WTC11 (cell line): ENCODE results near the gene P4HTM. TPM values are rescaled to one million over a fixed set of nuclear protein-coding genes. Genes with fewer than 3 reads are reported as not detected.
A peak's percentile ranks its signal among the peaks of the same experiment; 100 is the strongest.

Experiments
- ATF1 ChIP-seq: sonication (generic); formaldehyde crosslinking; IDR thresholded peaks from 2 replicates; pipeline ENCODE4 v1.8.1; 2023; ENCODE audit warnings: mild to moderate bottlenecking, moderate library complexity, missing genetic modification reagents
- CBFB ChIP-seq: sonication (generic); formaldehyde crosslinking; IDR thresholded peaks from 2 replicates; pipeline ENCODE4 v1.8.1; 2022; ENCODE audit warnings: mild to moderate bottlenecking, low read depth, missing genetic modification reagents
- CDX4 ChIP-seq: fragments of 250-450 bp; sonication (Bioruptor Pico); IDR thresholded peaks from 2 replicates; pipeline ENCODE4 v1.9.0; 2021; ENCODE audit warnings: moderate library complexity, mild to moderate bottlenecking, inconsistent platforms, borderline replicate concordance
- CREB1 ChIP-seq: sonication (generic); formaldehyde crosslinking; IDR thresholded peaks from 2 replicates; pipeline ENCODE4 v1.8.0; 2023; ENCODE audit warnings: mild to moderate bottlenecking, missing genetic modification reagents
- EMX1 ChIP-seq: fragments of 250-450 bp; sonication (Bioruptor Pico); IDR thresholded peaks from 2 replicates; pipeline ENCODE4 v1.8.0; 2021; ENCODE audit warnings: mild to moderate bottlenecking
- ERG ChIP-seq: fragments of 250-450 bp; sonication (Bioruptor Pico); IDR thresholded peaks from 2 replicates; pipeline ENCODE4 v1.8.0; 2021; ENCODE audit warnings: mild to moderate bottlenecking
- ESRRA ChIP-seq: sonication (generic); formaldehyde crosslinking; IDR thresholded peaks from 2 replicates; pipeline ENCODE4 v1.8.1; 2022; ENCODE audit warnings: mild to moderate bottlenecking, missing genetic modification reagents, borderline replicate concordance
- ETV6 ChIP-seq: sonication (generic); formaldehyde crosslinking; IDR thresholded peaks from 2 replicates; pipeline ENCODE4 v1.8.1; 2022; ENCODE audit warnings: mild to moderate bottlenecking, missing genetic modification reagents
- GTF2I ChIP-seq: fragments of 250-450 bp; sonication (Bioruptor Pico); conservative IDR thresholded peaks from 2 replicates; pipeline ENCODE4 v1.4.0; 2021; ENCODE audit warnings: mild to moderate bottlenecking
- IRF1 ChIP-seq: sonication (generic); formaldehyde crosslinking; IDR thresholded peaks from 2 replicates; pipeline ENCODE4 v1.8.0; 2023; ENCODE audit warnings: missing genetic modification reagents
- JAZF1 ChIP-seq: fragments of 250-450 bp; sonication (Bioruptor Pico); IDR thresholded peaks from 2 replicates; pipeline ENCODE4 v1.9.0; 2021; ENCODE audit warnings: moderate library complexity, mild to moderate bottlenecking, inconsistent platforms
- MXD4 ChIP-seq: fragments of 250-450 bp; sonication (Bioruptor Pico); IDR thresholded peaks from 2 replicates; pipeline ENCODE4 v1.8.0; 2021; ENCODE audit warnings: mild to moderate bottlenecking, moderate library complexity, borderline replicate concordance
- NFATC4 ChIP-seq: fragments of 250-450 bp; sonication (Bioruptor Pico); IDR thresholded peaks from 2 replicates; pipeline ENCODE4 v1.9.0; 2021; ENCODE audit warnings: mild to moderate bottlenecking
- NR2C2 ChIP-seq: sonication (generic); formaldehyde crosslinking; IDR thresholded peaks from 2 replicates; pipeline ENCODE4 v1.8.0; 2022; ENCODE audit warnings: mild to moderate bottlenecking, missing genetic modification reagents
- NR3C1 ChIP-seq: sonication (generic); formaldehyde crosslinking; conservative IDR thresholded peaks from 2 replicates; pipeline ENCODE4 v1.8.1; 2023; ENCODE audit warnings: low read depth, mild to moderate bottlenecking, missing genetic modification reagents
- RORB ChIP-seq: fragments of 250-450 bp; sonication (Bioruptor Pico); IDR thresholded peaks from 2 replicates; pipeline ENCODE4 v1.9.0; 2021; ENCODE audit warnings: mild to moderate bottlenecking
- SOX15 ChIP-seq: fragments of 250-450 bp; sonication (Bioruptor Pico); IDR thresholded peaks from 2 replicates; pipeline ENCODE4 v1.9.0; 2021; ENCODE audit warnings: mild to moderate bottlenecking
- STAT6 ChIP-seq: sonication (generic); formaldehyde crosslinking; conservative IDR thresholded peaks from 2 replicates; pipeline ENCODE4 v1.8.1; 2023; ENCODE audit warnings: mild to moderate bottlenecking, low read depth, missing genetic modification reagents, moderate library complexity
- TP53 ChIP-seq: sonication (generic); formaldehyde crosslinking; IDR thresholded peaks from 2 replicates; pipeline ENCODE4 v1.8.1; 2023; ENCODE audit warnings: mild to moderate bottlenecking, missing genetic modification reagents
- ZBTB21 ChIP-seq: sonication (generic); formaldehyde crosslinking; IDR thresholded peaks from 2 replicates; pipeline ENCODE4 v1.8.1; 2023; ENCODE audit warnings: mild to moderate bottlenecking, missing genetic modification reagents, borderline replicate concordance
- ZBTB43 ChIP-seq: sonication (generic); formaldehyde crosslinking; IDR thresholded peaks from 2 replicates; pipeline ENCODE4 v1.8.1; 2023; ENCODE audit warnings: mild to moderate bottlenecking, missing genetic modification reagents
- ZMAT4 ChIP-seq: fragments of 250-450 bp; sonication (Bioruptor Pico); IDR thresholded peaks from 2 replicates; pipeline ENCODE4 v1.9.0; 2021; ENCODE audit warnings: mild to moderate bottlenecking
- ZNF219 ChIP-seq: sonication (generic); formaldehyde crosslinking; IDR thresholded peaks from 2 replicates; pipeline ENCODE4 v1.8.0; 2023; ENCODE audit warnings: missing genetic modification reagents, mild to moderate bottlenecking, borderline replicate concordance
- ZNF232 ChIP-seq: sonication (generic); formaldehyde crosslinking; IDR thresholded peaks from 2 replicates; pipeline ENCODE4 v1.8.0; 2022; ENCODE audit warnings: mild to moderate bottlenecking, missing genetic modification reagents
- ZNF416 ChIP-seq: fragments of 250-450 bp; sonication (Bioruptor Pico); IDR thresholded peaks from 2 replicates; pipeline ENCODE4 v1.9.0; 2021; ENCODE audit warnings: mild to moderate bottlenecking, inconsistent platforms
- ZNF532 ChIP-seq: fragments of 250-450 bp; sonication (Bioruptor Pico); IDR thresholded peaks from 2 replicates; pipeline ENCODE4 v1.9.0; 2021; ENCODE audit warnings: mild to moderate bottlenecking, borderline replicate concordance
- ZSCAN18 ChIP-seq: fragments of 250-450 bp; sonication (Bioruptor Pico); IDR thresholded peaks from 2 replicates; pipeline ENCODE4 v2.1.2; 2022; ENCODE audit warnings: mild to moderate bottlenecking, moderate library complexity
- total RNA-seq: library from RNA; stranded (reverse); gene quantifications from 3 replicates; pipeline ENCODE4 v1.2.3, GENCODE V29; 2021

The P4HTM gene
- total RNA-seq, 1 experiment from 2014 or later, result 21.9 TPM

GRCh38 chr3:49021813-49022687 lies 32.0 kb downstream of the P4HTM start, which contains the start of gene NDUFAF3 (continued):
- no peak for TF ChIP-seq STAT6 (CRISPR knock-in tag)
- peak; percentile 84; the same call in 1 of the 2 replicates for TF ChIP-seq CREB1 (CRISPR knock-in tag)
- no peak for TF ChIP-seq GTF2I (CRISPR knock-in tag)
- no peak for TF ChIP-seq ZSCAN18 (CRISPR knock-in tag)
- TF ChIP-seq NFATC4 (CRISPR knock-in tag), result no peak
- 0 out of 2 replicates have a peak, but pooled peaks have one; percentile 36 for TF ChIP-seq ESRRA (CRISPR knock-in tag)
- no peak for TF ChIP-seq CBFB
- peak; percentile 44; the same call in 1 of the 2 replicates for TF ChIP-seq ZBTB43 (CRISPR knock-in tag)
- TF ChIP-seq ETV6 (CRISPR knock-in tag), result peak; percentile 89
- no peak for TF ChIP-seq SOX15
- TF ChIP-seq NR3C1 (CRISPR knock-in tag), result no peak
- TF ChIP-seq ZMAT4 (CRISPR knock-in tag), result no peak
- TF ChIP-seq JAZF1 (CRISPR knock-in tag), result no peak
- no peak for TF ChIP-seq ERG (CRISPR knock-in tag)
- no peak for TF ChIP-seq ATF1 (CRISPR knock-in tag)
- no peak for TF ChIP-seq ZNF219 (CRISPR knock-in tag)
- no peak for TF ChIP-seq ZNF416 (CRISPR knock-in tag)
- TF ChIP-seq ZNF232 (CRISPR knock-in tag), result peak; percentile 39; the same call in 1 of the 2 replicates
- TF ChIP-seq NR2C2 (CRISPR knock-in tag), result peak; percentile 59
- no peak for TF ChIP-seq MXD4 (CRISPR knock-in tag)
- no peak for TF ChIP-seq ZNF532 (CRISPR knock-in tag)
- TF ChIP-seq EMX1 (CRISPR knock-in tag), result 0 out of 2 replicates have a peak, but pooled peaks have one; percentile 36
- TF ChIP-seq CDX4 (CRISPR knock-in tag), result no peak
- no peak; the same call in 1 of the 2 replicates for TF ChIP-seq TP53
- TF ChIP-seq IRF1, result peak; percentile 79; the same call in 1 of the 2 replicates
- TF ChIP-seq RORB (CRISPR knock-in tag), result no peak
- no peak; the same call in 1 of the 2 replicates for TF ChIP-seq ZBTB21 (CRISPR knock-in tag)
